GM12878 (cell line): ENCODE data around the gene S100A16. TPM values are rescaled to one million over a fixed set of nuclear protein-coding genes. Genes with fewer than 3 reads are reported as not detected.

Experiments used
- ATAC-seq: fragments of 200-7000 bp; cut with Tn5 transposase; 3 replicates; pipeline ENCODE4 v1.9.1; 2020; ENCODE audit warnings: mild to moderate bottlenecking, moderate library complexity
- BruUV-seq: library from RNA; stranded (reverse); fragments of 400-500 nt; replicated peaks from 2 replicates; lab custom pipeline; 2021; lab: Mats Ljungman, UMichigan
- CTCF ChIA-PET: fragments of 300-600 bp; sonication (Branson Sonifier 250); formaldehyde crosslinking; extraction: SDS; loops from one replicate; lab custom pipeline; 2021; ENCODE audit warnings: inconsistent platforms; lab: Yijun Ruan, JAX
- POLR2A ChIA-PET: fragments of 350-600 bp; formaldehyde crosslinking; extraction: SDS; loops from one replicate; lab custom pipeline; 2021; ENCODE audit warnings: inconsistent platforms; lab: Charles Lee
- RAD21 ChIA-PET: fragments of 300-600 bp; sonication (Branson Sonifier 250); formaldehyde crosslinking; loops from one replicate; lab custom pipeline; 2023; ENCODE audit warnings: antibody characterized with exemption; ENCODE audit not compliant: unreplicated experiment; lab: Charles Lee
- SMC1A ChIA-PET: fragments of 300-600 bp; sonication (Branson Sonifier 250); formaldehyde crosslinking; loops from one replicate; lab custom pipeline; 2023; ENCODE audit not compliant: unreplicated experiment, uncharacterized antibody; lab: Charles Lee
- DNase-seq: peaks from one replicate; pipeline ENCODE4 v3.0.0-alpha.2; 2011; ENCODE audit warnings: low read depth, low spot score
- FAIRE-seq: peaks from 3 replicates; lab custom pipeline; 2011; peaks lifted over from hg19 to GRCh38; lab: Jason Lieb, UNC
- H2AFZ ChIP-seq: 2 replicates; pipeline ENCODE4 v1.6.0; 2011; ENCODE audit warnings: low read depth, low read length, control low read depth; ENCODE audit not compliant: control insufficient read depth
- H3K27ac ChIP-seq: 2 replicates; pipeline ENCODE4 v1.5.1; 2011; ENCODE audit warnings: control low read depth; ENCODE audit not compliant: control insufficient read depth, insufficient read depth
- H3K27me3 ChIP-seq, 2 experiments: replicated peaks in 1 of 2; 2 replicates each; pipeline versions ENCODE4 v1.6.0 to v1.6.1; 2011; ENCODE audit warnings: low read length in 1 of 2; ENCODE audit not compliant: control insufficient read depth in 2 of 2, insufficient read depth in 2 of 2
- H3K36me3 ChIP-seq, 2 experiments: 2 replicates each; pipeline ENCODE4 v1.5.1; 2011; ENCODE audit warnings: low read length in 1 of 2; ENCODE audit not compliant: control insufficient read depth in 2 of 2, insufficient read depth in 2 of 2
- H3K4me1 ChIP-seq: 2 replicates; pipeline ENCODE4 v1.6.1; 2011; ENCODE audit warnings: mild to moderate bottlenecking, low read length, moderate library complexity, mixed read lengths; ENCODE audit not compliant: control insufficient read depth, insufficient read depth
- H3K4me2 ChIP-seq: 2 replicates; pipeline ENCODE4 v1.6.0; 2011; ENCODE audit warnings: control low read depth; ENCODE audit not compliant: control insufficient read depth, insufficient read depth
- H3K4me3 ChIP-seq: fragments of 200-600 bp; sonication (generic); 2 replicates; pipeline ENCODE4 v1.5.1; 2016
- H3K79me2 ChIP-seq: 2 replicates; pipeline ENCODE4 v1.6.0; 2011; ENCODE audit warnings: low read length; ENCODE audit not compliant: control insufficient read depth, insufficient read depth
- H3K9ac ChIP-seq: 2 replicates; pipeline ENCODE4 v1.8.0; 2011; ENCODE audit warnings: low read length, control low read depth, mixed read lengths; ENCODE audit not compliant: control insufficient read depth, insufficient read depth
- H3K9me3 ChIP-seq: replicated peaks from 3 replicates; pipeline ENCODE4 v1.5.1; 2011; ENCODE audit warnings: mild to moderate bottlenecking, low read length; ENCODE audit not compliant: control insufficient read depth, insufficient read depth
- H4K20me1 ChIP-seq: 2 replicates; pipeline ENCODE4 v1.6.0; 2011; ENCODE audit not compliant: control insufficient read depth, insufficient read depth
- EGR1 ChIP-seq, 2 experiments: IDR thresholded peaks; 1 replicate in 1 of 2; 2 replicates in 1 of 2; pipeline ENCODE4 v1.6.1; 2011 to 2012; ENCODE audit warnings: low read depth in 2 of 2, low read length in 2 of 2, borderline replicate concordance in 1 of 2, mild to moderate bottlenecking in 1 of 2, moderate library complexity in 1 of 2
- ETV6 ChIP-seq, 2 experiments: fragments of 450-650 bp in 1 of 2; IDR thresholded peaks in 1 of 2; conservative IDR thresholded peaks in 1 of 2; 2 replicates each; pipeline ENCODE4 v1.6.1; 2014; ENCODE audit warnings: antibody characterized with exemption in 1 of 2, borderline replicate concordance in 1 of 2, low read depth in 1 of 2, mild to moderate bottlenecking in 1 of 2, moderate library complexity in 1 of 2
- RUNX3 ChIP-seq: IDR thresholded peaks from 2 replicates; pipeline ENCODE4 v1.6.1; 2012; ENCODE audit warnings: low read length, inconsistent platforms
- SMARCA5 ChIP-seq: fragments of 450-650 bp; IDR thresholded peaks from 2 replicates; pipeline ENCODE4 v1.6.1; 2017; ENCODE audit warnings: mild to moderate bottlenecking
- SREBF2 ChIP-seq: IDR thresholded peaks from 2 replicates; pipeline ENCODE4 v1.6.1; 2012; ENCODE audit warnings: mild to moderate bottlenecking, low read length
- SRF ChIP-seq, 2 experiments: IDR thresholded peaks; 2 replicates each; pipeline ENCODE4 v1.6.1; 2011; ENCODE audit warnings: low read depth in 2 of 2, low read length in 2 of 2, mild to moderate bottlenecking in 1 of 2, moderate library complexity in 1 of 2
- SUZ12 ChIP-seq: fragments of 200-600 bp; sonication (generic); IDR thresholded peaks from one replicate; pipeline ENCODE4 v1.6.1; 2018; ENCODE audit warnings: antibody characterized with exemption, mild to moderate bottlenecking; ENCODE audit not compliant: unreplicated experiment
- ZNF207 ChIP-seq: fragments of 450-650 bp; IDR thresholded peaks from 2 replicates; pipeline ENCODE4 v1.6.1; 2014; ENCODE audit warnings: antibody characterized with exemption, mild to moderate bottlenecking, borderline replicate concordance
- ZNF274 ChIP-seq: IDR thresholded peaks from one replicate; pipeline ENCODE4 v1.8.0; 2011; ENCODE audit not compliant: insufficient read length, insufficient read depth
- WGBS: methylation state at CpG from one replicate; pipeline ENCODE4 v1.1.6; 2016; ENCODE audit warnings: low lambda C conversion rate; ENCODE audit not compliant: insufficient replicate concordance, insufficient coverage; ENCODE audit errors: missing lambda C conversion rate; 5-methylcytosine and 5-hydroxymethylcytosine counted together
- in situ Hi-C: fragments of 300-500 bp; cut with MboI; formaldehyde crosslinking; loops from 9 replicates; pipeline ENCODE4 v1.14.3; 2018; ENCODE audit warnings: mixed read lengths
- intact Hi-C: fragments of 100-400 bp; cut with micrococcal nuclease; formaldehyde crosslinking; loops from one replicate; pipeline ENCODE4 v1.14.2; 2022; ENCODE audit not compliant: unreplicated experiment
- polyA plus RNA-seq, 11 experiments: library from polyadenylated mRNA; depleted of rRNA in 4 of 11; unstranded in 6 of 11; stranded (reverse) in 5 of 11; fragments of >200 nt; fragmentation: Nextera tagmentation in 4 of 11; fragmentation: Illumina TruSeq in 1 of 11; extraction: Ambion mirVana in 4 of 11; extraction: Trizol in 1 of 11; gene quantifications; 1 replicate in 1 of 11; 2 replicates in 10 of 11; pipeline versions ENCODE4 v1.2.1 to v1.2.3, GENCODE V29; 2011 to 2016; ENCODE audit warnings: inconsistent platforms in 2 of 11, missing spikeins in 2 of 11, low read depth in 1 of 11
- total RNA-seq, 4 experiments: library from RNA; depleted of rRNA in 3 of 4; stranded (reverse); fragments of >200 nt in 3 of 4; fragmentation: Illumina TruSeq in 1 of 4; extraction: Trizol in 1 of 4; gene quantifications; 2 replicates each; pipeline versions ENCODE4 v1.2.1 to v1.2.3, GENCODE V29; 2013 to 2021
- TF ChIP-seq, protein P1 (sequence below): fragments of 450-650 bp; IDR thresholded peaks from 2 replicates; pipeline ENCODE4 v1.6.1; 2017; ENCODE audit warnings: borderline replicate concordance
- TF ChIP-seq, protein P2 (sequence below): fragments of 450-650 bp; formaldehyde crosslinking; IDR thresholded peaks from 2 replicates; pipeline ENCODE4 v1.5.0; 2022; ENCODE audit warnings: mild to moderate bottlenecking, missing genetic modification characterization

Gene S100A16
- total and polyA plus RNA-seq, 10 of the 15 experiments (the other 5 are each of a cell fraction or from before 2014, with no cell fraction given) = 0.14 to 0.51 (median 0.25) TPM; not detected in 6

DNA sequence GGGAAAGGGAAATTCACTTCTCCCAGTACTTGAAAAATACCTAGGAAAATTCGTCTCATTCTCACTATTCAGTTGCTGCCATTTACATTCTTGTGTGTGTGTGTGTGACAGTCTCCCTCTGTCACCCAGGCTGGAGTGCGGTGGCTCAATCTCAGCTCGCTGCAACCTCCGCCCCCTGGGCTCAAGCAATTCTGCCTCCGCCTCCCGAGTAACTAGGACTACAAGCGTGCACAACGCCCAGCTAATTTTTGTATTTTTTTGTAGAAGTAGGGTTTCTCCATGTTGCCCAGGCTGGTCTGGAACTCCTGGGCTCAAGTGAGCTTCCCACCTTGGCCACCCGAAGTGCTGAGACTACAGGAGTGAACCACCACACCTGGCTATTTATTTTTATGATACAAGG lies 46.7 kb upstream of the S100A16 start:
- ChIA-PET POLR2A (interaction anchor here (0.7 kb wide), 2 partner anchors 72 to 95 kb away, joined by 4 to 9 read pairs; no protein-coding TSS in a partner anchor), SMC1A (interaction anchor here (0.6 to 4.5 kb wide), 3 partner anchors 25 to 87 kb away, joined by 3 to 24 read pairs (median 9); partner anchors contain the start of gene CHTOP), CTCF (interaction anchor here (0.7 to 2.4 kb wide), 5 partner anchors 9 to 92 kb away, joined by 3 to 12 read pairs (median 5); no protein-coding TSS in a partner anchor), RAD21 (interaction anchor here (1.4 kb wide), 1 partner anchor 26 kb away, joined by 6 read pairs; the partner anchor contains the start of gene CHTOP)
- in situ Hi-C loops = no loop called here
- peaks cover 13% of the 10 kb centered on the region for H3K79me2 ChIP-seq
- no peak for FAIRE-seq
- H3K4me3 ChIP-seq = peak overlapping the region; percentile 94
- ATAC-seq = no peak
- no peak overlapping the region; the same call in 1 of the 2 replicates for H3K9ac ChIP-seq
- no peak for DNase-seq
- H3K27me3 ChIP-seq = no peaks in the 10 kb centered on the region
- peaks cover 13 to 30% of the 10 kb centered on the region in 2 experiments for H3K36me3 ChIP-seq
- H3K9me3 ChIP-seq = no peaks in the 10 kb centered on the region
- WGBS = 84% methylated on average over 9 of the region's 9 CpGs
- peaks cover 6% of the 10 kb centered on the region; the same call in 1 of the 2 replicates for H3K4me1 ChIP-seq
- BruUV-seq = no TSS peak
- no peak for TF ChIP-seq ZNF274
- no peak for TF ChIP-seq SRF (IDR thresholded peaks at IDR 0.05; ENCODE audit: low read depth in 2 of 2, low read length in 2 of 2)
- no peak for TF ChIP-seq SUZ12
- no peak for TF ChIP-seq ZNF207
- no peak for TF ChIP-seq RUNX3
- peak overlapping the region; percentile 98 for H3K4me2 ChIP-seq
- no peaks in the 10 kb centered on the region for H4K20me1 ChIP-seq
- intact Hi-C loops = no loop called here
- H3K27ac ChIP-seq = no peak overlapping the region
- H2AFZ ChIP-seq = no peak overlapping the region

DNA sequence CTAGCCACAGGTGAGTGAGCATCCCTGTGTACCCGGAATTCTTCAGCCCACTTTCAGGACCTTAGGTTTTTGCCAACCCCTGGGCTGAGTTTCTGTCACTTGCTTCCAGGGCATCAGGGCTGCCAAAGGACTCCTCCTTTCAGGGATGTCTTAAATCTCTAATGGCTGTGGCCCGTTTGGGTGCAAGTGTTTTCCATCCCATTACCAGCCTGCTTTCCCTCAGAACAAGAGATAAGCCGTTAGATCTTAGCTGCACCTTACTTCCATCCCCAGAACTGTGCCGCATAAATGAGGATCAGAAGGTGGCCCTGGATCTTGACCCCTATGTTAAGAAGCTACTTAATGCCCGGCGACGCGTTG lies 46.2 kb upstream of the S100A16 start:
- Histone ChIP-seq H4K20me1 (no peaks in the 10 kb centered on the region), H3K4me3 (peak overlapping the region; percentile 94), H3K4me2 (peak overlapping the region; percentile 98), H2AFZ (peak overlapping the region; percentile 96), H3K36me3 (peaks cover 12 to 30% of the 10 kb centered on the region in 2 experiments), H3K27me3 (no peaks in the 10 kb centered on the region), H3K79me2 (peaks cover 13% of the 10 kb centered on the region), H3K27ac (peak overlapping the region; percentile 88), H3K4me1 (peaks cover 6% of the 10 kb centered on the region; the same call in 1 of the 2 replicates), H3K9me3 (no peaks in the 10 kb centered on the region), H3K9ac (peak overlapping the region; percentile 82)
- ChIA-PET RAD21 (interaction anchor here (0.7 to 1.4 kb wide), 2 partner anchors 25 to 114 kb away, joined by 4 to 6 read pairs; partner anchors contain the start of gene CHTOP), SMC1A (interaction anchor here (0.6 to 4.5 kb wide), 6 partner anchors 8 to 87 kb away, joined by 3 to 24 read pairs (median 4); partner anchors contain the start of gene CHTOP), CTCF (interaction anchor here (0.6 to 2.4 kb wide), 7 partner anchors 9 to 149 kb away, joined by 3 to 12 read pairs (median 4); no protein-coding TSS in a partner anchor), POLR2A (interaction anchor here (0.5 kb wide), 2 partner anchors 25 to 557 kb away, joined by 3 read pairs; partner anchors contain the start of gene CHTOP)
- BruUV-seq = TSS peak; percentile 83
- intact Hi-C loops (no loop called here), in situ Hi-C loops (no loop called here)
- ATAC-seq (no peak), FAIRE-seq (no peak), DNase-seq (no peak)
- 58% methylated on average over 8 of the region's 8 CpGs for WGBS
- TF ChIP-seq ETV6 (conservative IDR thresholded peaks at IDR 0.05 in 1 of 2, IDR thresholded peaks at IDR 0.05 in 1 of 2; ENCODE audit: borderline replicate concordance in 1 of 2, low read depth in 1 of 2) (no peak), SREBF2 (no peak), EGR1 (IDR thresholded peaks at IDR 0.05; ENCODE audit: borderline replicate concordance in 1 of 2, low read depth in 2 of 2, low read length in 2 of 2) (no peak), SMARCA5 (no peak)
- TF ChIP-seq, protein P1, sequence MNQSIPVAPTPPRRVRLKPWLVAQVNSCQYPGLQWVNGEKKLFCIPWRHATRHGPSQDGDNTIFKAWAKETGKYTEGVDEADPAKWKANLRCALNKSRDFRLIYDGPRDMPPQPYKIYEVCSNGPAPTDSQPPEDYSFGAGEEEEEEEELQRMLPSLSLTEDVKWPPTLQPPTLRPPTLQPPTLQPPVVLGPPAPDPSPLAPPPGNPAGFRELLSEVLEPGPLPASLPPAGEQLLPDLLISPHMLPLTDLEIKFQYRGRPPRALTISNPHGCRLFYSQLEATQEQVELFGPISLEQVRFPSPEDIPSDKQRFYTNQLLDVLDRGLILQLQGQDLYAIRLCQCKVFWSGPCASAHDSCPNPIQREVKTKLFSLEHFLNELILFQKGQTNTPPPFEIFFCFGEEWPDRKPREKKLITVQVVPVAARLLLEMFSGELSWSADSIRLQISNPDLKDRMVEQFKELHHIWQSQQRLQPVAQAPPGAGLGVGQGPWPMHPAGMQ = no peak
- TF ChIP-seq, protein P2, sequence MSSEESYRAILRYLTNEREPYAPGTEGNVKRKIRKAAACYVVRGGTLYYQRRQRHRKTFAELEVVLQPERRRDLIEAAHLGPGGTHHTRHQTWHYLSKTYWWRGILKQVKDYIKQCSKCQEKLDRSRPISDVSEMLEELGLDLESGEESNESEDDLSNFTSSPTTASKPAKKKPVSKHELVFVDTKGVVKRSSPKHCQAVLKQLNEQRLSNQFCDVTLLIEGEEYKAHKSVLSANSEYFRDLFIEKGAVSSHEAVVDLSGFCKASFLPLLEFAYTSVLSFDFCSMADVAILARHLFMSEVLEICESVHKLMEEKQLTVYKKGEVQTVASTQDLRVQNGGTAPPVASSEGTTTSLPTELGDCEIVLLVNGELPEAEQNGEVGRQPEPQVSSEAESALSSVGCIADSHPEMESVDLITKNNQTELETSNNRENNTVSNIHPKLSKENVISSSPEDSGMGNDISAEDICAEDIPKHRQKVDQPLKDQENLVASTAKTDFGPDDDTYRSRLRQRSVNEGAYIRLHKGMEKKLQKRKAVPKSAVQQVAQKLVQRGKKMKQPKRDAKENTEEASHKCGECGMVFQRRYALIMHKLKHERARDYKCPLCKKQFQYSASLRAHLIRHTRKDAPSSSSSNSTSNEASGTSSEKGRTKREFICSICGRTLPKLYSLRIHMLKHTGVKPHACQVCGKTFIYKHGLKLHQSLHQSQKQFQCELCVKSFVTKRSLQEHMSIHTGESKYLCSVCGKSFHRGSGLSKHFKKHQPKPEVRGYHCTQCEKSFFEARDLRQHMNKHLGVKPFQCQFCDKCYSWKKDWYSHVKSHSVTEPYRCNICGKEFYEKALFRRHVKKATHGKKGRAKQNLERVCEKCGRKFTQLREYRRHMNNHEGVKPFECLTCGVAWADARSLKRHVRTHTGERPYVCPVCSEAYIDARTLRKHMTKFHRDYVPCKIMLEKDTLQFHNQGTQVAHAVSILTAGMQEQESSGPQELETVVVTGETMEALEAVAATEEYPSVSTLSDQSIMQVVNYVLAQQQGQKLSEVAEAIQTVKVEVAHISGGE = no peak
